K562 (cell line): ENCODE results near the gene CMBL. TPM values are rescaled to one million over a fixed set of nuclear protein-coding genes. Genes with fewer than 3 reads are reported as not detected.
A peak's percentile ranks its signal among the peaks of the same experiment; 100 is the strongest.

ENCODE experiments used
- ASH1L ChIP-seq: fragments of 450-650 bp; IDR thresholded peaks from 2 replicates; pipeline ENCODE4 v1.6.1; 2018; ENCODE audit warnings: borderline replicate concordance, mild to moderate bottlenecking, low read depth; ENCODE audit not compliant: partially characterized antibody
- BCL6 ChIP-seq: fragments of 250-450 bp; sonication (Bioruptor Pico); IDR thresholded peaks from 2 replicates; pipeline ENCODE4 v1.4.0; 2020
- COPS2 ChIP-seq: fragments of 450-650 bp; conservative IDR thresholded peaks from 2 replicates; pipeline ENCODE4 v1.6.1; 2016; ENCODE audit warnings: mild to moderate bottlenecking, moderate library complexity
- DPF2 ChIP-seq: fragments of 450-650 bp; IDR thresholded peaks from 2 replicates; pipeline ENCODE4 v1.6.1; 2016
- EZH2 ChIP-seq: IDR thresholded peaks from 2 replicates; pipeline ENCODE4 v1.6.1; 2012; ENCODE audit warnings: low read depth, mild to moderate bottlenecking, inconsistent platforms, low read length, borderline replicate concordance
- HDAC1 ChIP-seq, 2 experiments: fragments of 450-650 bp; IDR thresholded peaks; 2 replicates each; pipeline ENCODE4 v1.6.1; 2016 to 2017; ENCODE audit warnings: inconsistent platforms in 1 of 2, mild to moderate bottlenecking in 1 of 2, moderate library complexity in 1 of 2
- HDAC6 ChIP-seq: IDR thresholded peaks from 2 replicates; pipeline ENCODE4 v1.6.1; 2012; ENCODE audit warnings: low read depth, mild to moderate bottlenecking, control low read depth, inconsistent platforms, low read length, moderate library complexity
- ID3 ChIP-seq, 2 experiments: fragments of 250-450 bp in 1 of 2; fragments of 450-650 bp in 1 of 2; sonication (Bioruptor Pico) in 1 of 2; IDR thresholded peaks; 2 replicates each; pipeline versions ENCODE4 v1.6.1 to v1.8.0; 2016 to 2021; ENCODE audit warnings: mild to moderate bottlenecking in 2 of 2, moderate library complexity in 2 of 2, missing compliant biosample characterization in 1 of 2, missing genetic modification characterization in 1 of 2
- KHSRP ChIP-seq: fragments of 450-650 bp; IDR thresholded peaks from 2 replicates; pipeline ENCODE4 v1.6.1; 2017
- MCM2 ChIP-seq: fragments of 450-650 bp; IDR thresholded peaks from 2 replicates; pipeline ENCODE4 v1.6.1; 2017; ENCODE audit warnings: low read depth, mild to moderate bottlenecking
- MYNN ChIP-seq, 2 experiments: sonication (generic); formaldehyde crosslinking in 1 of 2; IDR thresholded peaks; 2 replicates each; pipeline versions ENCODE4 v1.5.0 to v1.6.1; 2016 to 2020; ENCODE audit warnings: antibody characterized with exemption in 1 of 2, missing genetic modification reagents in 1 of 2
- OTX1 ChIP-seq: fragments of 450-650 bp; formaldehyde crosslinking; IDR thresholded peaks from 2 replicates; pipeline ENCODE4 v1.4.0; 2022; ENCODE audit warnings: mild to moderate bottlenecking
- PRPF4 ChIP-seq: fragments of 200-400 bp; formaldehyde crosslinking; IDR thresholded peaks from one replicate; pipeline ENCODE4 v1.6.1; 2017; ENCODE audit warnings: low read length, low read depth, mild to moderate bottlenecking; ENCODE audit not compliant: insufficient read depth, poor library complexity, severe bottlenecking
- RFX5 ChIP-seq: IDR thresholded peaks from 2 replicates; pipeline ENCODE4 v1.6.1; 2011; ENCODE audit warnings: low read depth, mild to moderate bottlenecking, improper control_type of control experiment, low read length
- SAFB ChIP-seq: fragments of 200-400 bp; formaldehyde crosslinking; IDR thresholded peaks from 2 replicates; pipeline ENCODE4 v1.6.1; 2017; ENCODE audit warnings: low read depth, low read length, borderline replicate concordance
- SRSF9 ChIP-seq: fragments of 200-400 bp; formaldehyde crosslinking; IDR thresholded peaks from 2 replicates; pipeline ENCODE4 v1.6.1; 2017; ENCODE audit warnings: low read depth, low read length, borderline replicate concordance
- TCF7L2 ChIP-seq: fragments of 150-350 bp; IDR thresholded peaks from 2 replicates; pipeline ENCODE4 v1.6.1; 2016; ENCODE audit warnings: low read depth, mild to moderate bottlenecking, low read length, moderate library complexity
- WHSC1 ChIP-seq: IDR thresholded peaks from one replicate; pipeline ENCODE4 v1.6.1; 2012; ENCODE audit warnings: low read length, control low read depth, inconsistent platforms
- ZKSCAN1 ChIP-seq: fragments of 150-350 bp; IDR thresholded peaks from 2 replicates; pipeline ENCODE4 v1.6.1; 2016; ENCODE audit warnings: low read depth, low read length
- ZNF197 ChIP-seq: fragments of 200-800 bp; sonication (Bioruptor generic); IDR thresholded peaks from 2 replicates; pipeline ENCODE4 v1.6.1; 2016; ENCODE audit warnings: low read depth, missing genetic modification characterization, missing compliant biosample characterization
- ZNF77 ChIP-seq: fragments of 250-450 bp; sonication (Bioruptor Pico); IDR thresholded peaks from 2 replicates; pipeline ENCODE4 v1.5.0; 2020
- ZNF785 ChIP-seq: fragments of 250-450 bp; sonication (Bioruptor Pico); IDR thresholded peaks from 2 replicates; pipeline ENCODE4 v1.4.0; 2020; ENCODE audit warnings: mild to moderate bottlenecking
- ZNF830 ChIP-seq: fragments of 250-450 bp; sonication (Bioruptor Pico); IDR thresholded peaks from 2 replicates; pipeline ENCODE4 v1.5.0; 2021; ENCODE audit warnings: mild to moderate bottlenecking
- ZSCAN32 ChIP-seq: fragments of 450-650 bp; formaldehyde crosslinking; IDR thresholded peaks from 2 replicates; pipeline ENCODE4 v1.4.0; 2020; ENCODE audit warnings: mild to moderate bottlenecking, moderate library complexity
- polyA plus RNA-seq, 8 experiments: library from polyadenylated mRNA; depleted of rRNA in 4 of 8; stranded (reverse) in 5 of 8; unstranded in 3 of 8; fragments of >200 nt; fragmentation: Nextera tagmentation in 2 of 8; fragmentation: Illumina TruSeq in 1 of 8; extraction: Ambion mirVana in 2 of 8; extraction: Trizol in 1 of 8; gene quantifications; 2 replicates each; pipeline versions ENCODE4 v1.2.1 to v1.2.3, GENCODE V29; 2011 to 2014; ENCODE audit warnings: inconsistent platforms in 1 of 8, missing spikeins in 1 of 8
- total RNA-seq, 7 experiments: library from RNA; depleted of rRNA in 6 of 7; stranded (reverse); fragments of >200 nt in 6 of 7; fragmentation: Illumina TruSeq in 2 of 7; extraction: Trizol in 2 of 7; gene quantifications; 2 replicates each; pipeline versions ENCODE4 v1.2.1 to v1.2.3, GENCODE V29; 2011 to 2021; ENCODE audit warnings: low replicate concordance in 1 of 7
- TF ChIP-seq, protein P1 (sequence below): IDR thresholded peaks from 2 replicates; pipeline ENCODE4 v1.6.1; 2016; ENCODE audit warnings: missing genetic modification characterization, missing compliant biosample characterization
- TF ChIP-seq, protein P2 (sequence below): fragments of 450-650 bp; formaldehyde crosslinking; IDR thresholded peaks from 2 replicates; pipeline ENCODE4 v1.4.0; 2022; ENCODE audit warnings: missing genetic modification characterization
- TF ChIP-seq, protein P3 (sequence below): sonication (generic); formaldehyde crosslinking; IDR thresholded peaks from 2 replicates; pipeline ENCODE4 v1.8.1; 2023; ENCODE audit warnings: mild to moderate bottlenecking, missing genetic modification reagents

The CMBL gene
- total and polyA plus RNA-seq, 9 of the 15 experiments (the other 6 are each of a cell fraction or from before 2014, with no cell fraction given): 22.6 to 192 (median 71.1) TPM

DNA sequence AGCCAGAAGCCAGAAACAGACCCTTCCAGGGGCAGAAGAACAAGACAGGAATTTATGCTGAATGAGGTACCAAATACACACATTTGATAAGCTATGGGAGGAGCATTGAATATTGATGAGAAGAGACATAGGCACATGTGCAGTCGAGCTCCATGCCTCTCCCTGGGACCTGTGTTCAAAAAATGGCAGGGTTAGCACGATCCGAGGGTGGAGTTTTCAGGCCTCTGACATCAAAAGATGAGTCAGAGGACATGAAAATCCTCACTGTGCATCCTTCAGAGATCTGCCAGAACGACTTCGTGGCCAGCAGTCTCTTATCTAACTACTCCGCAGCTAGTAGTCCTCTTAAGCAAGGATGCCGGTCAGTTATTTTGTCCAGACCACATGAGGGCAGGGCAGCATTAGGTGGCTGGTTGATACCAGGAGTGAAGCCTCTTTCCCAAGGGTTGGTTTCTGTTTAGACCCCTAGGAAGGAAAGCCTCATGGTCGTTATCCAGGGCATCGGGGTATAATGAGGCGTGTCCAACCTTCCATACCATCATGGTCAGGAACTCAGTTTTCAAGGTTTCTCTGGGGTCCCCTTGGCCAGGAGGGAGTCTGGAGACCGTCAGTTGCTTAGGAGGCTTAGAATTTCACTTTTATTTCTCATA is 11.6 kb upstream of the CMBL start (continued):
- TF ChIP-seq COPS2 (no peak), ZNF830 (no peak), SAFB (no peak), WHSC1 (no peak), ZNF785 (CRISPR knock-in tag) (no peak), MCM2 (no peak), TCF7L2 (no peak), SRSF9 (no peak), DPF2 (peak; percentile 85), HDAC6 (no peak), OTX1 (CRISPR knock-in tag) (no peak), ZNF77 (CRISPR knock-in tag) (no peak), ZNF197 (CRISPR knock-in tag) (0 out of 2 replicates have a peak, but pooled peaks have one; percentile 17), EZH2 (no peak), ASH1L (no peak), ZSCAN32 (CRISPR knock-in tag) (0 out of 2 replicates have a peak, but pooled peaks have one; percentile 27), RFX5 (no peak), PRPF4 (no peak), BCL6 (CRISPR knock-in tag) (no peak), HDAC1 (IDR thresholded peaks at IDR 0.05) (peak in 1 of 2 experiments; percentile 84; a peak in 2 of 4 replicates), KHSRP (no peak), ID3 (CRISPR knock-in tag; IDR thresholded peaks at IDR 0.05) (no peak), ID3 (tag; IDR thresholded peaks at IDR 0.05) (0 out of 2 replicates have a peak, but pooled peaks have one; percentile 58), ZKSCAN1 (peak; percentile 99), MYNN (IDR thresholded peaks at IDR 0.05) (peak; percentile 87), MYNN (CRISPR knock-in tag; IDR thresholded peaks at IDR 0.05) (no peak)
- TF ChIP-seq, protein P1, sequence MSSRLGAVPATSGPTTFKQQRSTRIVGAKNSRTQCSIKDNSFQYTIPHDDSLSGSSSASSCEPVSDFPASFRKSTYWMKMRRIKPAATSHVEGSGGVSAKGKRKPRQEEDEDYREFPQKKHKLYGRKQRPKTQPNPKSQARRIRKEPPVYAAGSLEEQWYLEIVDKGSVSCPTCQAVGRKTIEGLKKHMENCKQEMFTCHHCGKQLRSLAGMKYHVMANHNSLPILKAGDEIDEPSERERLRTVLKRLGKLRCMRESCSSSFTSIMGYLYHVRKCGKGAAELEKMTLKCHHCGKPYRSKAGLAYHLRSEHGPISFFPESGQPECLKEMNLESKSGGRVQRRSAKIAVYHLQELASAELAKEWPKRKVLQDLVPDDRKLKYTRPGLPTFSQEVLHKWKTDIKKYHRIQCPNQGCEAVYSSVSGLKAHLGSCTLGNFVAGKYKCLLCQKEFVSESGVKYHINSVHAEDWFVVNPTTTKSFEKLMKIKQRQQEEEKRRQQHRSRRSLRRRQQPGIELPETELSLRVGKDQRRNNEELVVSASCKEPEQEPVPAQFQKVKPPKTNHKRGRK (tag): no peak
- TF ChIP-seq, protein P2, sequence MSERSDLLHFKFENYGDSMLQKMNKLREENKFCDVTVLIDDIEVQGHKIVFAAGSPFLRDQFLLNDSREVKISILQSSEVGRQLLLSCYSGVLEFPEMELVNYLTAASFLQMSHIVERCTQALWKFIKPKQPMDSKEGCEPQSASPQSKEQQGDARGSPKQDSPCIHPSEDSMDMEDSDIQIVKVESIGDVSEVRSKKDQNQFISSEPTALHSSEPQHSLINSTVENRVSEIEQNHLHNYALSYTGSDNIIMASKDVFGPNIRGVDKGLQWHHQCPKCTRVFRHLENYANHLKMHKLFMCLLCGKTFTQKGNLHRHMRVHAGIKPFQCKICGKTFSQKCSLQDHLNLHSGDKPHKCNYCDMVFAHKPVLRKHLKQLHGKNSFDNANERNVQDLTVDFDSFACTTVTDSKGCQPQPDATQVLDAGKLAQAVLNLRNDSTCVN (CRISPR knock-in tag): no peak
- TF ChIP-seq, protein P3, sequence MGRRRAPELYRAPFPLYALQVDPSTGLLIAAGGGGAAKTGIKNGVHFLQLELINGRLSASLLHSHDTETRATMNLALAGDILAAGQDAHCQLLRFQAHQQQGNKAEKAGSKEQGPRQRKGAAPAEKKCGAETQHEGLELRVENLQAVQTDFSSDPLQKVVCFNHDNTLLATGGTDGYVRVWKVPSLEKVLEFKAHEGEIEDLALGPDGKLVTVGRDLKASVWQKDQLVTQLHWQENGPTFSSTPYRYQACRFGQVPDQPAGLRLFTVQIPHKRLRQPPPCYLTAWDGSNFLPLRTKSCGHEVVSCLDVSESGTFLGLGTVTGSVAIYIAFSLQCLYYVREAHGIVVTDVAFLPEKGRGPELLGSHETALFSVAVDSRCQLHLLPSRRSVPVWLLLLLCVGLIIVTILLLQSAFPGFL (CRISPR knock-in tag): no peak
